ENCODE results near the gene ZNF474.

The ZNF474 gene

DNA sequence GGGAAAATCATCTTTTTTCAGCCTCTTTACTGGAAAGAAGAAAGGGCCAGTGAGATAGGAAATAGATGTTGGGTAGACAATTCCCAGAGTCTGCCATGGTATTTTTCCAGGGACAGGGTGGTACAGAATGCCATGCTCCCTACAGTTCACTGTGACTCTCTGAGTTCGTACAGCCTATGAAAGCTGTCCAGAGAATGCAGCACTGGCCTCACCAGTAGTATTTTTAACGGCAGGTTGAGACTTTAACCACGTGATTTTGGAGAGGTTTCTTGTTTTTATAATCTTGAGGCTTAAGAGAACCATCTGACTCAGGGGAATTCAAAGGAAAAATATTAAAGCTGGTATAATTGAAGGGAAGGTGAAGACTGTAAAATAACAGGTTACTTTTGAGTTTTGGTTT is 10.1 kb upstream of the ZNF474 start:
- no peak for DNase-seq

DNA sequence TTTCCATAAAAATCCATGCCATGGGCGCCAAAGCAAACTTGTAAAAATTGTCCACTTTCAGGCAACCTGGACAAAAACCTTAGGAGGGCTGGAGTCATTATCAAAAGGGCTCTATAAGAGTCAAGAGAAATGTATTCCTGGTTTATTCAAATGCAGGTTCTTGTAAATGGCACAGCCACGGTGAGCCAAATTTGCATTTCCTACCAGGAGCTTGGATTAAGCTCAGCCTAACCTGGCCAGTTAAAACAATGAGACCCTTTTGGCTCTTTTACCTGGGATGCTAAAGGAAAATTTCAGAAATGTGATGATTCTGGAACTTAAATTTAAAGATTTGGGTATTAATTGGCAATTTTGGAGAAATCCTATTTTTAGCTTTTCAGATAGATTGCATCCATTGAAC is 8.9 kb upstream of the ZNF474 start:
- no peak for DNase-seq

DNA sequence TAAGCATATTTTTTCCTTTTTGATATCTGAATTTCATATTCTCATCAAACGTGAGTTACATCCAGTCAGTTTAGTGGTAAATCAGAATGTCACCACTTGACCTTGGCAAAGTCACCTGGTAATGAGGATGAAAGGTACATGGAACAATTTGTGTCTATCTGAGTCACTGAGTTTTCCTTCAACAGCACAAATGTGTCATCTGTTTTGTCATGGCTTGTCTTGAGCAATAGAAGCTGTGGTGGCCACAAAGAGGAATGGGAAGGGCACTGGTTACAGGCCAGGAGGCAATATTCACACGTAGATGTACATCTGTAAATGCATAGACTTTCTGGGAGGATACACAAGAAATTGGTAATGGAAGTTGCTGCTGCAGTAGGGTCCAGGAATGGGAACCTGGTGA is 8.4 kb upstream of the ZNF474 start:
- DNase-seq, result no peak

DNA sequence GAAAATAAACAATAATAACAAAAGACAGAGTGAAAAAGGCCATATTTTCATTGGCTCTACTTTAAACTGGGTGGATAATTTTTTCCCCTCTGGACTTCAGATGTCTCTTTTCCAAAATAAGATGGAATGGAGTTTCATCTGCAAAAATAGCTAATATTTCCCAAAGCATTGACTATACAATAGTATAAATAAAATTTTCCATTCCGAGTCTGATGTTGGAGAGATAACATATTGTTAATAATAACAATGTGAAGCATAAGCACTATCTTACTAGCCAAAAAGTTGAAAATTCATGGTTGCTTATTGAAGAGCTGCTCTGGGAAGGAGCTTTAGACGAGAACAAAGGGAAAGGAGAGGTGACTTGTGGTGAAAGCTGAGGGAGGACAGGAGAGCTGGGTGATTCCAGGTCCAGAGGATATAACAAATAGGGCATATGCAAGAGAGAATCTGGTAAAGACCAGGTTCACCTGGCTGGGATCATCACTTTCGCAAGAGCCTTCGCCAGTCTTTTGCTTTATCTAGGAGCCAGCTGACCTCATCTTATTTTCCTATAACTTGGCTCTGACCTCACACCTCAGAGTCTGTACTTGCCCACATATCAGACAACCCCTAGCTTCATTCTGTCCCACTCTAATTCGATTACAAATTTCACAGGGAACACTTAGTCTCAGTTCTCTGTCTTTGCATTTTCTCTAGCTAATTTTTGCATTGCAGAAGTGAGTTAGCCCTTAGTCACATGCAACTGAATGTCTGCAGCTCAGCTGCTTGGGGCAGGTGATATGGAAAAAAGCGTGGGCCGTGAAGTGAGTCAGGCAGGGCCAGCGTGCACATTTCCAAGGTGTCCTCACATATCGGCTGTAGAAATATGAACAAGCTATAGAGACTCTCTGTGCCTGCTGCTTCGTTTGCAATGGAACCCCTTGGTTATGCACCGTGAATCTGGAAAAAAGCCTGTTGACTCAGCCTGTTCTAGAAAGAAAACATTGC is 7.6 kb upstream of the ZNF474 start:
- DNase-seq, result no peak

DNA sequence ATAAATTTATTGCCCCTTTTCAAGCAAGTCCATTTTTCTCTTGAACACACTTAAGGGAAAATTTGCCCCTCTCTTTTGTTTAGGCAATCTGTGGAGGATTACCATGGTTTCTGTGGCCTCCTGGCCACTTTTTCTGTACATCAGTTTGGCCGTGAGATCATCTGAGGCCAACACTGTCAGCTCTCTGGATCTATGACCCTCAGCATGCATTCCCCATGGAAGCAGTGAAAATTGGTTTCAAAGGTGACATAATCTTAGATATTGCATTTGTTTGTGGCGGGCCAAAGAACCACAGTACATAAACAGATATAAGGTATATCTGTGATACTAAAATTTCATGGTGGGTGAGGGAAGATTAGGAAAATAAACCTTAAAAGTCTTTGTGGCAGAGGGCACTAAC is 4.6 kb upstream of the ZNF474 start:
- DNase-seq, result no peak

DNA sequence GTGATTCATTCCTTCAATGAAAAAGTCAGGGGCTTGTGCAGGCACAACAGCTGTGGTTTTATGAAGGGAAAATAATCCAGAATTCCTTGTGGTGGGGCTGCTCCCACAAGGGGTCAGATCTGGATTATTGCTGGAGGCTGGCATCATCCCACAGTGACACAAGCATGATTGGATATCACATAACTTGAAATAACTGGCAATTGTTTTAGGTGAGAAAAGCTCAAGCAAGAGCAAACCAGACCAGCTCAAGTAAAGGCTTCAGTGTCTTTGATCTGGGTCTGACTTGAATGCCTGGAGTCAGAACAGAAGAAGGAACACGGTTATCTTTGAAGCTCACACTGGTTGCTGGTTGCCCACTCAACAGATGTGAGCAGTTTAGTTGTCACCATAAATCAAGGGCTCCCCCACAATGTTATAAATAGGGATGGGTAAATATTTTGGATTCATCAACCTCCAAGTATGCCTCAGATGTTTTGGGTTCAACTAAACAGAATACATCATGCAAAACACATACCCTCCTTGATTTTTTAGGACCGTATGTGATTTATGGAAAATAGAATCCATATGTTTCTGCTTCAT is 3.1 kb upstream of the ZNF474 start:
- DNase-seq, result no peak

DNA sequence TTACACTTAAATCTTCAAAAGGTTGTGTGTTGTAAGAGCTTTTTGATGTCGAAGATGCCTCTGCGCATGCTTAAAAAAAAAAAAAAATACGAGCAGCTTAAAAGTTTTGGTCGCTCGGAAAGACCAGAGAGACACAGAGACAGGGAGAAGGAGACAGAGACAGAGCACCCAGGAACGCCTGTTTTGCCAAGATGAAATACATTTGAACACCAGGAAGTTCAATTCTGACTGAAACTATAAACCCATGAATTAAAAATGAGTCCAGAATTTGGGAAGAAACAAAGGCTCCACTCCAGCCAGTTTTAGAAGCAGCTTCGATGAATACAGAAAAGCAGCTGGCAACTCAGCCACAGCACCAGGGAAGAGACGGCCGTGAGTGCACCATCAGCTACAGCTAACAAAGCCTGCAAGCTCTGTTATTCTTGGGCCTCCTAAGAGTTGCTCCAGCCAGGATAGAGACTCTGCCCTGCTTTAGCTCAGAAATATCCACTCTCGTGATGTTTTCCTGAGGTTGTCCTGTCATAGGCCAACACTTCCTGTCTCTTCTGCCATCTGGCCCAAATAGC is 2.5 kb upstream of the ZNF474 start:
- DNase-seq, result no peak

DNA sequence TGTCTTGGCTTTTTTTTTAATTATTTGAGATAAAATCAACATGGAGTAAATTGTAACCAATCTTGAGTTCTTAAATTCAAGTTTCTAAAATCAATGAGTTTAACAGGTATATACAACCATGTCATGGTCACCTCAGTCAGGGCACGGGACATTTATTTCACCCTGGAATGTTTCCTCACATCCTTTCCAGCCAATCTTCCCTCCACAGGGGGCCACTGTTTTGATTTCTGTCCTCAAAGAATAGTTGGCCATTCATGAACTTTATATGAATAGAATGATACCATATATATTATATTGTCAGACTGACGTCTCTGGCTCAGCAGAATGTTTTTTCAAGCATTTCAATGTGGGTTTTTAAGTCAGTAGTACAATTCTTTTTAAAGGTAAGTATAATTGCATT is 806 bp downstream of the ZNF474 start:
- DNase-seq, result no peak

DNA sequence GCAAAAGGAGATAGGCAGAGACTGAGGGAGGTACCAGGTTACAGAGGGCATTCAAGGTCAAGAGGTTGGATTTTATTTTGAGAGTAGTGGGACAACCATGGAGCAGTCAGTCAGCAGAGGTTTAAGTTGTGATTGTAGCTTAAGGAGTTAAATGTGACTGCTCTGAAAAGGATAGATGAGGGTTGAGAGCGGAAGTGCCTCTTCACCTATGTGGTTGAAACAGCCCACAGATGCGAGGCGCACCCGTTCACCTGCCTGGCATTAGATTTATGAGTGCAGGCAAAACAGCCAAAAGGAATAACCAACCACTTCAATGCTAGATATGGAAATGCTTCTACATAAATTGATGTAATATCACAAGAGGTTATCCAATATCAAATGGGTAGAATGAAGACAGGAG is 8.4 kb downstream of the ZNF474 start:
- peak in 1 of 2 donors; percentile 16 for DNase-seq

DNA sequence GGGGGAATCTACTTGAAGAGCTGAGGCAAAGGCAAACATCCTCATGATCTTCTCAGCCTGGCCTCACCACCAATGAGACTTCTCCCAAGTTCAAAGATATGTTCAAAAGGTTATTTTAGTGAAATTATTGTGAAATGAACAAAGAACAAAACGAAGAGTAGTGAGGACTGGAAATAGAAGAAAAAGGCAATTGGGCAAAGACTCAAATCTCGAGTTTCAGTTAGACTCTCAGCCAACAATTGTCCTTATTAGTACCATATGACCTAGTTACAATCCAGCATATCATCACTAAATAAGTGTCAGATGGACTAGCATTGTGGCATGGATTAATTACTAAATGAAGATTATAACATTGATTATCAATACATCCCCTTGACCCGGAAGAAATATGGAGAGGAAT is 9.0 kb downstream of the ZNF474 start:
- no peak for DNase-seq

DNA sequence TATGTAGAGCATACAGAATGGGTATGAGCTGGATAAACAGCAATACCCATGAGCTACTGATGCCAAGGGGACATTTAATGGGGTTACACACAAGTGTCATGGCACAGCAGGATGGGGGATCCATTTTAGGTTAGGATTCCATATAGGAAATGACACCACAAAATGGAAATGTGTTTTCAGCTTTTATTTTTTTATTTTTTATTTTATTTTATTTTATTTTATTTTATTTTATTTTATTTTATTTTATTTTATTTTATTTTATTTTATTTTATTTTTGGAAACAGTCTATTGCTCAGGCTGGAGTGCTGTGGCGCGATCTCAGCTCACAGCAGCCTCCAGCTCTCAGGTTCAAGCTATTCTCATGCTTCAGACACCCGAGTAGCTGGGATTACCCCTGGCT is 11.6 kb downstream of the ZNF474 start:
- no peak for DNase-seq

DNA sequence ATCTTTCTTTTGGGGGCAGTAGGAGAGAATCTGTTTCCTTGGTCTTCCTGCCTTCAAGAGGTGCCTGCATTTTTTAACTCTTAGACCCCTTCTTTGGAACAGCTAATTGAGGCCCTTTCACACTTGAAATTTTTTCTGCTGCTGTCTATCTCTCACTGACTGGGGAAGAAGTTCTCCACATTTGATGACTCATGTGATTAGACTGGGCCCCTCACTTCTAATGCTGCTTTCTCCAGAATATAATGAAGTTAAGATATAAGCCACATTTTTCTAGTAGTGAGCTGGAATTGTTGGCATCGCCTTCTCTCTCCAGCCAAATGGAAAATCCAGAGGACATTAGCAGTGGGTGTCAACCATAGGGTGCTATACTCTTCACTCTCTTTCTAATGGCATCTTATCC is 12.4 kb downstream of the ZNF474 start:
- no peak for DNase-seq

DNA sequence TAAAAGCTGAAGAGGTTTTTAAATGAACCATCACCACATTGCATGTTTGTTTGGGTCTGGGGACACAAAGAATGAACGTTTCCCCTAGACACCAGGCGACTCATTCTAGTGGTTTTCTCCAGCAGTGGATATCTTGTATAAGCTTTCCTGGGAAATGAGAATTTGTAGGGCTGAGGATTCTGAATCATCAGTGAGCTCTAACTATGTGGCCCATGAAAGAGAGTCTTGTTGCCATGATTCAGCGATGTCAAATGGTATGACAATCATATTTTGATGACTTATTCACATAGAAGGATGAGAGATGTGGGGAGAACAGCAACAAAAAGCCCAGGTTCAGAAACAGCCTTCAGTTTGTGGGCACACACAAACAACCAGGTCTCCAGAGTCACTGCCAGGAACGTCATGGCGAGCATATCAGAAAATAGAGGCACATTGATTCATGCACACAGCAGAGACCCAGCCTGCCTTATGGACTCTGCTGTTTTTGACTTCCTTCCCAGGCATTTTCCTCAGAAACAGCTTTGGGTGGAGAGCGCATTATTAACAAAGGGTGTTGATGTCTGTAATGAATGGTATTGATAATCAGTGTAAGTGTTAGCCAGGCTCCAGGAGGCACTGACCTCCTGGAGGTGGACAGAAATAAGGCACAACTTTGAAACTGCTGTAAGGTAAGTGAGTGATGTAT is 13.3 kb downstream of the ZNF474 start:
- no peak for DNase-seq

DNA sequence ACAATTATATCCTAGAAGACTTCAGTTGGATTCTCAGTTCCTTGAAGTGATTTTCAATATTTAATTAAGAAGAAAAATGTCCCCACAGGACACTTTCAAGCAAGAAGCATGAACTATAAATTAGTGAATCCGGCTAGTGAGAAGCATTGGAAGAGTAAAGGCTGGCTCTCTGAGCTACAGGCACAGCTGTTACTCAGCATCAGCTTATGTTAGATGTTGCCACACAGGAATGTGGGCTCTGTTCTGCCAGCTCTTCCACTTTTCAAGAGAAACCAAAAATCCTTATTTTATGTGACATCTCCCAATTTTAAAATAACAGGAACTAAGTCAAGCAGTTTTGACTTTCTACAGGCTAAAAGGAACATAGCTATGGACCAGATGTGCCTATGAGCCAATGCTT is 14.9 kb downstream of the ZNF474 start:
- no peak for DNase-seq

DNA sequence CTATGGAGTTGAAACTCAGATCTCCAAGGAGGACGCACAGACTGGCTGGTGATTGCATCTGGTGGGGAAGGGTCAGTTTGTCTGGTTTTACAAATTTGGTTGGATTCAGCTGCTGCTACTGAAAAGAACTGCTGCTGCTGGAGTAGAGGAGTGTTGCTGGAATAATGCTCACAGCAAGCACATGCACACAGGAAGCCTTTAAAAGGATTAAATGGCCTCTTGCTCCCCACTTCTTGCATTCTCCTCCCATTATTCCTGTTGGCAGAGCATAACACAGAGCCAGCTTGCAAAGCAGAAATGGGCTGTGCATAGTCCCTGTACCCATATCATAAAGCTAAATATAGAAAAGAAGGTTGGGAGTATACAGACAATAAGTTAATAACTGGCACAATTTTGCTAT is 16.6 kb downstream of the ZNF474 start:
- no peak for DNase-seq

DNA sequence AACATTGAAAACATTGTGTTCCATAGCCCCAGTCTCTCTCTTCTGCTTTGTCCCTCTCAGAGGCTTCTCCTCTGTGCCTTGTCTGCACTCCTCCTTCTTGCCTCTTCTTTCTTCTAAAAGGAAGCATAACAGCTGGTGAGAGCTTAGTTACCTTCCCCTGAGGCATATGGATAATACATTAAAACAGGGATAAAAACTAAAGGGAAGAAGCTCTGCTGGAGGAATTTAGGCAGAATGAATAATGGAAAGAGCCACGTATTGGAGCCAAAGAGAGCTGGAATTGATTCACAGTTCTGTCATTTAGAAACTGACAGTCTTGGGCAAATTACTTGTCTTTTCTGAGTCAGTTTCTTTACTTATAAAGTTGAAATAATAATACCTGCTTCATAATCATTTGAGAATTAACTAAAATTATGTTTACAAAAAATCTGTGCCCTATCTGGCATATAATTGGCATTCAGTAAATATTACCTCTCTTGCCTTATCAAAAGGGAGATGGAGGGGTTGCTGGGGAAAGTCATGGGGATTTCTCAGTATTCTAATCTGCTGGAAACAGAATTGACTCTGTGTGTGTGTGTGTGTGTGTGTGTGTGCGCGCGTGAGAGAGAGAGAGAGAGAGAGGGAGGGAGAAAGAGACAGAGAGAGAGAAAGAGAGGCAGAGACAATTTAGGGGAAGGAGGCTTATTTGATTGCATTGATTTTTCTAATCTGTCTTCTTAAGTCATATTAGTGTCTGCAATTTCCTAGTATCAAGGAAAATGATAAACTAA is 20.2 kb downstream of the ZNF474 start:
- no peak for DNase-seq

DNA sequence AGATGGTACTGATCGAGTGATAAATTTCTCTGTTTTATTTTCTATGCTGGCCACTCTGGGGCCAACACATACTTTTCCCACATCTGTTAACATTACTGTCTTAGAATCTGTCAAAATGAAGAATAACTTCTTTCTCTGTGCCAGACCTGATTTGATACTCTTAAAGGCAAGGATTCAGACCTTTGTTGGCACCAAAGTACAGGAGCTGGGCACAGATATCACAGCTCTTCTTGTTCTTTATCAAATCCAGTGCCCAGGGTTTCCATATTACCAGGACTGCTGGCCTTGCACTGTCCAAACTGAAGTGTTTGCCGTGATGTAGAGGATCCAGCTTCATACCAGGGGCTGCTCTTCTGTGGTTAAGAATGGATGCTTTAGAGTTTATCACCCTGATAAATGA is 20.9 kb downstream of the ZNF474 start:
- no peak for DNase-seq

DNA sequence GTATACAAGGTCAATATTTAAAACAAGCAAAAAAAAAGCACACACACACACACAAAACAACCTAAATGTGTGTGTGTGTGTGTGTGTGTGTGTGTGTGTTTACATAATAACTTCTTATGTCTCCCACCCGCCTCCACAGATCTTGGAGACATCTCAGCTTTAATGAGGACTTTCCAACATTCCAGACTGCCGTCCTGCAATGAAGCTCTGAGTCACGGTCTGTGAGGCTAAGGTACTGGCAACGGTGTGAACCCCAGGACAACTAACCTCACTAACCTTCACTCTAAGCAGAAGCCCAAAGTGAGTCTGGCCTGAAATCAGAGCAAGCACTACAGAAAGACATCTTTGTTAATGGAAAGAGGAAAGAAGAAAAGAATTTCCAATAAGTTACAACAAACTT is 22.3 kb downstream of the ZNF474 start:
- no peak for DNase-seq

DNA sequence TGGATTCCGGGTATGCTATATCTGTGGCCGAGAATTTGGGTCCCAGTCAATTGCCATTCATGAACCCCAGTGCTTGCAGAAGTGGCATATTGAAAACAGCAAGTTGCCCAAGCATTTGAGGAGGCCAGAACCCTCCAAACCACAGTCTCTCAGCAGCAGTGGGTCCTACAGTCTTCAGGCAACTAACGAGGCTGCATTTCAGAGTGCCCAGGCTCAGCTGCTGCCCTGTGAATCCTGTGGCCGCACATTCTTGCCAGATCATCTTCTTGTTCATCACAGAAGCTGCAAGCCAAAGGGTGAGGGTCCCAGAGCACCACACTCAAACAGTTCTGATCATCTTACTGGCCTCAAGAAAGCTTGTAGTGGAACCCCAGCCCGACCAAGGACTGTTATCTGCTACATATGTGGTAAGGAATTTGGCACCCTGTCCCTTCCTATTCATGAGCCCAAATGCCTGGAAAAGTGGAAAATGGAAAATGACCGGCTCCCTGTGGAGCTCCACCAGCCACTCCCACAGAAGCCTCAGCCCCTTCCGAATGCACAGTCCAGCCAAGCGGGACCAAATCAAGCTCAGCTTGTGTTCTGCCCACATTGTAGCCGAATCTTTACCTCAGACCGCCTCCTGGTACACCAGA is 23.0 kb downstream of the ZNF474 start:
- DNase-seq, result no peak

DNA sequence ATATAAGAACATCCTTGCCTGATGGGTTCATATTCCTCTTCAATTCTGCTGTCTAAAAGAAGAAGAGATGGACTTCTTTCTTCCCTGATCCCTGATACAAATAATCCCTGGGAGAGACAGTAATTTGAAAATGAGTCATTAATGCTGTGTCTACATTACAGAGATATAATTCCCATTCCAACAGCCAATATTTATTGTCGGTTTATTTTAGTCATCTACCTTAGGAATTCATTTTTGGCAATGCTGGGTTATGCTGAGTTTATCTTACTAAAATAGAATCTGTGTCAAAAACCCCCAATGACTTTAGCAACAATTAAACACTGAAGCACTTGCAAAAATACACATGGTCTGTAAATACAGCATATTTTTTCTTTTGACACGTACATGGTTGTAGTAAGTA is 23.9 kb downstream of the ZNF474 start:
- no peak for DNase-seq

DNA sequence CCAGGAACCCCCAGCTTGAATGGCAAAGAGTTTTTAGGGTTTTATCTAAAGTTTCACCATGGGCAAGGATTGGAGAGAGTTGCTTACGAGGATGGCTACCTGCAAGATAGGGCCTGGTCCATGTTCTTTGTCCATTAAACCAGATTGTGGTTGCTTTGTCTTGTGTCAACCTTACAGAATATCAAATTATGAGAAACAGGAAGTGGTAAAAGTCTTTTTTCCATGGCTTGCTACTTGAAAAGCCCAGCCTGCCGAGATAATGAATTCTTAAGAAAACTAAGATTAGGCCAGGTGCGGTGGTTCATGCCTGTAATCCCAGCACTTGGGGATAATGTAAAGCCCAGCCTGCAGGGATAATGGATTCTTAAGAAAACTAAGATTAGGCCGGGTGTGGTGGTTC is 24.4 kb downstream of the ZNF474 start:
- DNase-seq, result no peak

DNA sequence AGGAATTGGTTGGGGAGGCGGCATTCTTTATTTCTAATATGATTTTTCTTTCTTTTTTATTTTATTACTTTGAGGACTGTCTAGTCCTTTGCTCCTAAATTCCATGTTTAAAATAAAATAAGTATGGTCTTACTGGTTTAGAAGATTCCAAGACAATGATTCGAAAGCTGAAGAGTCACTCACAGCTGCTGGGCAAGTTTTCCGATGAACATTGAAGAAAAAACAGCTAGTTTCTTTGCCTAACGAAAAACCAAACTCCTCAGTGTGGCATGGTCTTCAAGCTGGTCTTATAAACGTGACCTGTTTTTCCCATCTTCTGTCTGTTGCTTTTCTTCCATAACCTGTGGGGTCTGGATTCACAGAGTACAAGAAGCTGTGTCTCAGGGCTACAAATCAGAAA is 25.1 kb downstream of the ZNF474 start:
- DNase-seq, result no peak
